BLaER1 treated with 17β-estradiol and CSF1 and Interleukin-3, amounts not matched to agents 10 nM and 100 nM (cell line): ENCODE results near the gene GRIN2C.

ENCODE experiments used
- H3K27ac ChIP-seq, 11 experiments: shearing (Covaris generic); formaldehyde crosslinking; 2 replicates each; pipeline ENCODE4 v1.8.1; 2022
- H3K27me3 ChIP-seq, 11 experiments: shearing (Covaris generic); formaldehyde crosslinking; 2 replicates each; pipeline ENCODE4 v1.8.1; 2022
- H3K36me3 ChIP-seq, 11 experiments: shearing (Covaris generic); formaldehyde crosslinking; 2 replicates each; pipeline ENCODE4 v1.8.1; 2022
- H3K4me1 ChIP-seq, 10 experiments: shearing (Covaris generic); formaldehyde crosslinking; 2 replicates each; pipeline ENCODE4 v1.8.1; 2022
- H3K4me2 ChIP-seq, 11 experiments: shearing (Covaris generic); formaldehyde crosslinking; 2 replicates each; pipeline ENCODE4 v1.8.1; 2022
- H3K4me3 ChIP-seq, 10 experiments: shearing (Covaris generic); formaldehyde crosslinking; 2 replicates each; pipeline ENCODE4 v1.8.1; 2022
- H3K9ac ChIP-seq, 11 experiments: shearing (Covaris generic); formaldehyde crosslinking; 2 replicates each; pipeline ENCODE4 v1.8.1; 2022
- H3K9me3 ChIP-seq, 11 experiments: shearing (Covaris generic); formaldehyde crosslinking; replicated peaks in 1 of 11; 2 replicates each; pipeline ENCODE4 v1.8.1; 2022
- H4K20me1 ChIP-seq, 11 experiments: shearing (Covaris generic); formaldehyde crosslinking; 2 replicates each; pipeline ENCODE4 v1.8.1; 2022
- Cebpa-rat ChIP-seq, 11 experiments: shearing (Covaris generic); IDR thresholded peaks; 2 replicates each; pipeline ENCODE4 v1.8.1; 2022

Gene GRIN2C

GRCh38 chr17:74795327-74796020 is 64.2 kb downstream of the GRIN2C start:
- H4K20me1 ChIP-seq: peaks cover 7 to 85% (median 62%) of the 10 kb centered on the region in 11 experiments; a peak in 18 of 22 replicates
- H3K9ac ChIP-seq: no peak overlapping the region
- no peaks in the 10 kb centered on the region for H3K27me3 ChIP-seq
- no peak overlapping the region for H3K4me2 ChIP-seq
- no peaks in the 10 kb centered on the region for H3K9me3 ChIP-seq
- H3K4me1 ChIP-seq: peaks cover 13 to 39% (median 31%) of the 10 kb centered on the region in 10 experiments
- H3K4me3 ChIP-seq: no peak overlapping the region
- H3K36me3 ChIP-seq: peaks cover 47 to 99% (median 89%) of the 10 kb centered on the region in 11 experiments
- TF ChIP-seq Cebpa-rat (IDR thresholded peaks at IDR 0.05): no peak
- H3K27ac ChIP-seq: no peak overlapping the region

GRCh38 chr17:74792586-74793105 is 67.0 kb downstream of the GRIN2C start:
- Histone ChIP-seq H3K9me3 (no peaks in the 10 kb centered on the region), H3K36me3 (peaks cover 29 to 99% (median 84%) of the 10 kb centered on the region in 11 experiments), H3K9ac (no peak overlapping the region), H4K20me1 (peaks cover 3 to 64% (median 49%) of the 10 kb centered on the region in 11 experiments; a peak in 18 of 22 replicates), H3K4me1 (peaks cover 20 to 59% (median 36%) of the 10 kb centered on the region in 10 experiments), H3K27ac (no peak overlapping the region), H3K4me2 (no peak overlapping the region), H3K27me3 (no peaks in the 10 kb centered on the region), H3K4me3 (no peak overlapping the region)
- TF ChIP-seq Cebpa-rat (IDR thresholded peaks at IDR 0.05): no peak
